Chondrocyte (in vitro differentiated cells): ENCODE measurements around the gene VPS4B. TPM values are rescaled to one million over a fixed set of nuclear protein-coding genes. Genes with fewer than 3 reads are reported as not detected.
A peak's percentile ranks its signal among the peaks of the same experiment; 100 is the strongest.
"Not testable (repeated sequence)": the region's sequence is repeated elsewhere in the genome, so short reads cannot be mapped to it uniquely, and the experiment has no call there.

ENCODE experiments used
- DNase-seq: peaks from one replicate; pipeline ENCODE4 v3.0.0; 2021; ENCODE audit warnings: mixed read lengths, low spot score
- H3K27ac Mint-ChIP-seq: one replicate; pipeline ENCODE4 v1.8.0; 2021; ENCODE audit warnings: mild to moderate bottlenecking, moderate library complexity, mixed read lengths; ENCODE audit not compliant: unreplicated experiment
- H3K27me3 Mint-ChIP-seq: 2 replicates; pipeline ENCODE4 v1.8.0; 2021; ENCODE audit warnings: low read depth, mixed read lengths
- H3K36me3 Mint-ChIP-seq: 2 replicates; pipeline ENCODE4 v1.8.0; 2021; ENCODE audit warnings: low read depth, mixed read lengths
- H3K4me1 Mint-ChIP-seq: 2 replicates; pipeline ENCODE4 v1.8.0; 2021; ENCODE audit warnings: low read depth, mild to moderate bottlenecking, mixed read lengths
- H3K4me3 Mint-ChIP-seq: one replicate; pipeline ENCODE4 v1.8.0; 2021; ENCODE audit warnings: mild to moderate bottlenecking, moderate library complexity, mixed read lengths; ENCODE audit not compliant: unreplicated experiment
- H3K9me3 Mint-ChIP-seq: 2 replicates; pipeline ENCODE4 v1.8.0; 2021; ENCODE audit warnings: low read depth, mixed read lengths
- CTCF ChIP-seq: fragments of 200-600 bp; sonication (generic); IDR thresholded peaks from 2 replicates; pipeline ENCODE4 v1.5.0; 2021; ENCODE audit warnings: antibody characterized with exemption, mild to moderate bottlenecking, moderate library complexity
- total RNA-seq: library from RNA; stranded (reverse); gene quantifications from 3 replicates; pipeline ENCODE4 v1.2.1, GENCODE V29; 2021

VPS4B gene
- total RNA-seq, 1 donor from 2014 or later: 54.9 TPM

GRCh38 chr18:63367053-63367953 is 55.0 kb downstream of the VPS4B start, which contains the start of gene KDSR:
KDSR (minus strand) TSS chr18:63367206; CDS start chr18:63367118, 88 bp downstream.
- Mint-ChIP-seq H3K4me1 (peaks cover 35% of the 10 kb centered on the region), H3K36me3 (no peaks in the 10 kb centered on the region), H3K9me3 (no peaks in the 10 kb centered on the region), H3K4me3 (peak within 1 kb of the TSS; percentile 84), H3K27ac (peak within 1 kb of the TSS; percentile 91), H3K27me3 (no peaks in the 10 kb centered on the region)
- TF ChIP-seq CTCF: no peak
- DNase-seq: peak; percentile 99

- Mint-ChIP-seq H3K9me3 (no peaks in the 10 kb centered on the region), H3K36me3 (peaks cover 4% of the 10 kb centered on the region), H3K4me1 (peaks cover 35% of the 10 kb centered on the region), H3K27ac (peak overlapping the region; percentile 82), H3K4me3 (peak overlapping the region; percentile 84), H3K27me3 (no peaks in the 10 kb centered on the region)
- no peak for DNase-seq
- TF ChIP-seq CTCF: no peak
Observed at GRCh38 chr18:63366213-63367052, 55.8 kb downstream of the VPS4B start.

- peak overlapping the region; percentile 84 for H3K4me3 Mint-ChIP-seq
- DNase-seq: no peak
- H3K4me1 Mint-ChIP-seq: peaks cover 35% of the 10 kb centered on the region
- no peak for TF ChIP-seq CTCF
- peaks cover 4% of the 10 kb centered on the region for H3K36me3 Mint-ChIP-seq
- no peaks in the 10 kb centered on the region for H3K9me3 Mint-ChIP-seq
- H3K27ac Mint-ChIP-seq: peak overlapping the region; percentile 82
- H3K27me3 Mint-ChIP-seq: no peaks in the 10 kb centered on the region
Observed at GRCh38 chr18:63365876-63366212, 56.4 kb downstream of the VPS4B start.

- Mint-ChIP-seq H3K36me3 (peaks cover 7% of the 10 kb centered on the region), H3K27me3 (no peaks in the 10 kb centered on the region), H3K4me1 (peaks cover 35% of the 10 kb centered on the region), H3K9me3 (no peaks in the 10 kb centered on the region), H3K27ac (no peak overlapping the region), H3K4me3 (no peak overlapping the region)
- DNase-seq: no peak
- no peak for TF ChIP-seq CTCF
Observed at GRCh38 chr18:63363951-63364350, 58.3 kb downstream of the VPS4B start.

GRCh38 chr18:63363420-63363819 is 58.9 kb downstream of the VPS4B start:
- not testable (repeated sequence) for DNase-seq, H3K36me3 Mint-ChIP-seq, H3K9me3 Mint-ChIP-seq, H3K27ac Mint-ChIP-seq, H3K27me3 Mint-ChIP-seq, H3K4me3 Mint-ChIP-seq
- H3K4me1 Mint-ChIP-seq: peaks cover 30% of the 10 kb centered on the region
